WTC11 (cell line): ENCODE data around the gene CETP. TPM values are rescaled to one million over a fixed set of nuclear protein-coding genes. Genes with fewer than 3 reads are reported as not detected.

Experiments used
- ATAC-seq: fragments of 200-7000 bp; cut with Tn5 transposase; 2 replicates; pipeline ENCODE4 v1.10.0; 2021; ENCODE audit warnings: mild to moderate bottlenecking, moderate library complexity
- CTCF ChIA-PET: fragments of 300-600 bp; sonication (Branson Sonifier 250); formaldehyde crosslinking; loops from one replicate; lab custom pipeline; 2021; ENCODE audit warnings: antibody characterized with exemption; lab: Charles Lee
- POLR2A ChIA-PET: fragments of 350-600 bp; sonication (Branson Sonifier 250); formaldehyde crosslinking; loops from one replicate; lab custom pipeline; 2021; ENCODE audit warnings: antibody characterized with exemption; lab: Charles Lee
- DNase-seq: peaks from one replicate; pipeline ENCODE4 v3.0.0; 2021; ENCODE audit warnings: low spot score
- H3K27ac Mint-ChIP-seq: 2 replicates; pipeline ENCODE4 v1.8.0; 2021; ENCODE audit warnings: mixed read lengths
- H3K27me3 Mint-ChIP-seq: 2 replicates; pipeline ENCODE4 v1.8.0; 2021; ENCODE audit warnings: low read depth, mild to moderate bottlenecking, moderate library complexity, mixed read lengths
- H3K36me3 Mint-ChIP-seq: 2 replicates; pipeline ENCODE4 v1.8.0; 2021; ENCODE audit warnings: mixed read lengths
- H3K4me1 Mint-ChIP-seq: 2 replicates; pipeline ENCODE4 v1.8.0; 2022; ENCODE audit warnings: mixed read lengths
- H3K4me3 Mint-ChIP-seq: 2 replicates; pipeline ENCODE4 v1.8.0; 2021; ENCODE audit warnings: mild to moderate bottlenecking, moderate library complexity, mixed read lengths
- H3K9me3 Mint-ChIP-seq: 2 replicates; pipeline ENCODE4 v1.8.0; 2021; ENCODE audit warnings: mixed read lengths
- CTCF ChIP-seq: fragments of 200-600 bp; IDR thresholded peaks from 2 replicates; pipeline ENCODE4 v1.8.0; 2022; ENCODE audit warnings: antibody characterized with exemption
- E2F1 ChIP-seq: sonication (generic); formaldehyde crosslinking; IDR thresholded peaks from 2 replicates; pipeline ENCODE4 v1.8.0; 2022; ENCODE audit warnings: mild to moderate bottlenecking, missing genetic modification reagents
- EMX1 ChIP-seq: fragments of 250-450 bp; sonication (Bioruptor Pico); IDR thresholded peaks from 2 replicates; pipeline ENCODE4 v1.8.0; 2021; ENCODE audit warnings: mild to moderate bottlenecking
- FOXJ3 ChIP-seq: sonication (generic); formaldehyde crosslinking; IDR thresholded peaks from 2 replicates; pipeline ENCODE4 v1.9.0; 2021; ENCODE audit warnings: missing genetic modification reagents, mild to moderate bottlenecking, borderline replicate concordance
- FOXK1 ChIP-seq: sonication (generic); formaldehyde crosslinking; IDR thresholded peaks from 2 replicates; pipeline ENCODE4 v1.8.0; 2022; ENCODE audit warnings: mild to moderate bottlenecking, moderate library complexity, missing genetic modification reagents
- MYBL2 ChIP-seq: sonication (generic); formaldehyde crosslinking; IDR thresholded peaks from 2 replicates; pipeline ENCODE4 v1.8.1; 2023; ENCODE audit warnings: mild to moderate bottlenecking, moderate library complexity, missing genetic modification reagents
- NFYB ChIP-seq: sonication (generic); formaldehyde crosslinking; conservative IDR thresholded peaks from 2 replicates; pipeline ENCODE4 v1.8.0; 2022; ENCODE audit warnings: low read depth, missing genetic modification reagents
- NR2C2 ChIP-seq: sonication (generic); formaldehyde crosslinking; IDR thresholded peaks from 2 replicates; pipeline ENCODE4 v1.8.0; 2022; ENCODE audit warnings: mild to moderate bottlenecking, missing genetic modification reagents
- PRRX2 ChIP-seq: fragments of 250-450 bp; sonication (Bioruptor Pico); IDR thresholded peaks from 2 replicates; pipeline ENCODE4 v1.8.0; 2021; ENCODE audit warnings: mild to moderate bottlenecking
- RELA ChIP-seq: sonication (generic); formaldehyde crosslinking; IDR thresholded peaks from 2 replicates; pipeline ENCODE4 v1.8.1; 2022; ENCODE audit warnings: missing genetic modification reagents, mild to moderate bottlenecking, borderline replicate concordance
- SMAD4 ChIP-seq: sonication (generic); formaldehyde crosslinking; IDR thresholded peaks from 2 replicates; pipeline ENCODE4 v1.8.0; 2022; ENCODE audit warnings: mild to moderate bottlenecking, missing genetic modification reagents
- TCF7 ChIP-seq: sonication (generic); formaldehyde crosslinking; IDR thresholded peaks from 2 replicates; pipeline ENCODE4 v1.8.0; 2022; ENCODE audit warnings: mild to moderate bottlenecking, low read depth, missing genetic modification reagents, moderate library complexity
- TP53 ChIP-seq: sonication (generic); formaldehyde crosslinking; IDR thresholded peaks from 2 replicates; pipeline ENCODE4 v1.8.1; 2023; ENCODE audit warnings: mild to moderate bottlenecking, missing genetic modification reagents
- USF2 ChIP-seq: sonication (generic); formaldehyde crosslinking; IDR thresholded peaks from 2 replicates; pipeline ENCODE4 v1.8.1; 2023; ENCODE audit warnings: mild to moderate bottlenecking, missing genetic modification reagents, moderate library complexity
- ZBTB43 ChIP-seq: sonication (generic); formaldehyde crosslinking; IDR thresholded peaks from 2 replicates; pipeline ENCODE4 v1.8.1; 2023; ENCODE audit warnings: mild to moderate bottlenecking, missing genetic modification reagents
- ZNF232 ChIP-seq: sonication (generic); formaldehyde crosslinking; IDR thresholded peaks from 2 replicates; pipeline ENCODE4 v1.8.0; 2022; ENCODE audit warnings: mild to moderate bottlenecking, missing genetic modification reagents
- ZNF396 ChIP-seq: fragments of 250-450 bp; sonication (Bioruptor Pico); IDR thresholded peaks from 2 replicates; pipeline ENCODE4 v1.8.0; 2021; ENCODE audit warnings: mild to moderate bottlenecking, moderate library complexity, borderline replicate concordance
- ZNF532 ChIP-seq: fragments of 250-450 bp; sonication (Bioruptor Pico); IDR thresholded peaks from 2 replicates; pipeline ENCODE4 v1.9.0; 2021; ENCODE audit warnings: mild to moderate bottlenecking, borderline replicate concordance
- total RNA-seq: library from RNA; stranded (reverse); gene quantifications from 3 replicates; pipeline ENCODE4 v1.2.3, GENCODE V29; 2021

Gene CETP
- total RNA-seq, 1 experiment from 2014 or later, result not detected

- TF ChIP-seq ZNF232 (CRISPR knock-in tag) (no peak), SMAD4 (no peak), E2F1 (CRISPR knock-in tag) (no peak), ZNF532 (no peak), USF2 (CRISPR knock-in tag) (no peak), ZNF396 (CRISPR knock-in tag) (no peak), CTCF (no peak), RELA (CRISPR knock-in tag) (no peak), MYBL2 (CRISPR knock-in tag) (no peak), NFYB (CRISPR knock-in tag) (no peak)
- ATAC-seq (no peak), DNase-seq (no peak)
- Mint-ChIP-seq H3K27ac (no peak overlapping the region), H3K9me3 (0 out of 2 replicates have a peak, but pooled peaks cover 4% of the 10 kb centered on the region), H3K4me3 (no peak overlapping the region), H3K27me3 (no peaks in the 10 kb centered on the region), H3K4me1 (peaks cover 7% of the 10 kb centered on the region), H3K36me3 (no peaks in the 10 kb centered on the region)
- POLR2A ChIA-PET, result no interaction called here
- CTCF ChIA-PET, result interaction anchor here (1.5 kb wide), 1 partner anchor 30 kb away, joined by 4 read pairs; no protein-coding TSS in a partner anchor
These were observed 54.6 kb downstream of the CETP start for GRCh38 chr16:57016301-57016700.

GRCh38 chr16:57016831-57017230 is 55.1 kb downstream of the CETP start:
- POLR2A ChIA-PET, result no interaction called here

More at GRCh38 chr16:57016831-57017230, 55.1 kb downstream of the CETP start:
- ATAC-seq, result no peak
- Mint-ChIP-seq H3K27me3 (no peaks in the 10 kb centered on the region), H3K27ac (no peak overlapping the region), H3K4me1 (peaks cover 7% of the 10 kb centered on the region), H3K9me3 (0 out of 2 replicates have a peak, but pooled peaks cover 4% of the 10 kb centered on the region), H3K4me3 (no peak overlapping the region), H3K36me3 (no peaks in the 10 kb centered on the region)
- CTCF ChIA-PET, result interaction anchor here (1.5 kb wide), 1 partner anchor 29 kb away, joined by 4 read pairs; no protein-coding TSS in a partner anchor
- TF ChIP-seq EMX1 (CRISPR knock-in tag) (no peak), FOXJ3 (no peak), FOXK1 (CRISPR knock-in tag) (no peak), PRRX2 (CRISPR knock-in tag) (no peak), ZBTB43 (CRISPR knock-in tag) (no peak), NR2C2 (no peak), TCF7 (CRISPR knock-in tag) (no peak), TP53 (CRISPR knock-in tag) (no peak)
- no peak for DNase-seq
